CD4-positive, alpha-beta T cell treated with Interleukin-10 for 1 hour (primary cell): ENCODE measurements around the gene PELI3.

Experiments used
- DNase-seq: peaks from one replicate; pipeline ENCODE4 v3.0.0-alpha.2; 2020

Gene PELI3

DNA sequence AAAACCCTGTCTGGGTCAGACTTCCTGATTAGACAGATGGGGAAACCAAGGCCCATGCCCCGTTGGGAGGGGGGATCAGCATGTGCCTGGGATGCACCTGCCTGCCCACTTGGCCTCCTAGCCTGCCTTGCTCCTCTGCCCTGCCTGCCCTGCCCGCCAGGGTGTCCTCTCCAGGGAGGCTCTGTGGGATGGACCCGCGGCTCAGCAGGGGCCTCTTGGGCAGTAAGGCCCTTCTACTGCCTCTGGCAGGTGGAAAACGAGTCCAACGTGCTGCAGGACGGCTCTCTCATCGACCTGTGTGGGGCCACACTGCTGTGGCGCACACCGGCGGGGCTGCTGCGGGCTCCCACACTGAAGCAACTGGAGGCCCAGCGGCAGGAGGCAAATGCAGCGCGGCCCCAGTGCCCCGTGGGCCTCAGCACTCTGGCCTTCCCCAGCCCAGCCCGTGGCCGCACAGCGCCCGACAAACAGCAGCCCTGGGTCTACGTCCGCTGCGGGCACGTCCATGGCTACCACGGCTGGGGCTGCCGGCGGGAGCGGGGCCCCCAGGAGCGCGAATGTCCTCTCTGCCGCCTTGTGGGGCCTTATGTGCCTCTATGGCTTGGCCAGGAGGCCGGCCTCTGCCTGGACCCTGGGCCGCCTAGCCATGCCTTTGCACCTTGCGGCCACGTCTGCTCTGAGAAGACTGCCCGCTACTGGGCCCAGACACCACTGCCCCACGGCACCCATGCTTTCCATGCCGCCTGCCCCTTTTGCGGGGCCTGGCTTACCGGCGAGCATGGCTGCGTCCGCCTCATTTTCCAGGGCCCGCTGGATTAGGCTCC lies 8.9 kb downstream of the PELI3 start:
- DNase-seq: no peak

DNA sequence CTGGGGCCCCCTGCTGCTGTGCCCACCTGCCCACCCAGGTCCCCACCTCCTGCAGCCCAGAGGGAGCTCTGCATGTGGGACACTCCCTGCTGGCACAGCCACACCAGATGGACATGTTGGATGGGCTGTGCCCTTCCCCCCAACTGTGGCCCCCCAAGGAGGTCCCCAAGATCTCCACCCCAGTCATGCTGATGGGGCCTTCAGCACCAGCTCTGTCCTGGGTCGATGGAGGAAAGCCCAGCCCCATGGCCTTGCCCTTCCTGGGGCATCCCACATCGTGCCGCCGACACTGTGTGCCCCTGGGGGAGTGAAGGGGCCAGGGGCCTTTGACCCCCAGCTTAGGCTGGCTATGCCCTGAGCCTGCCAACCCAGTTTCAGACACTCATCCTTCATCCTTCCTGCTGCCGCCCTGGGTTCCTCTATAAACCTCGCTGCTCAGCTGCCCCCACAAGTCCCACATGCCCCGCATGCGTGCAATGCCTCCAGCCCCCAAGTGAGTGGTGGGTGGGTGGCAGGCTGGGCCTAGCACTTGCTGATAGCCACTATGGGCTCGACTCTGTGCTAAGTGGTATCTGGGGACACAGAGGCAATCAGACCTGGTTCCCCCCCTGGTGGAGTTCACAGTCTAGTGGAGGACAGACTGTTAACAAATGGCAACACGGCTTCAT lies 9.6 kb downstream of the PELI3 start:
- no peak for DNase-seq

DNA sequence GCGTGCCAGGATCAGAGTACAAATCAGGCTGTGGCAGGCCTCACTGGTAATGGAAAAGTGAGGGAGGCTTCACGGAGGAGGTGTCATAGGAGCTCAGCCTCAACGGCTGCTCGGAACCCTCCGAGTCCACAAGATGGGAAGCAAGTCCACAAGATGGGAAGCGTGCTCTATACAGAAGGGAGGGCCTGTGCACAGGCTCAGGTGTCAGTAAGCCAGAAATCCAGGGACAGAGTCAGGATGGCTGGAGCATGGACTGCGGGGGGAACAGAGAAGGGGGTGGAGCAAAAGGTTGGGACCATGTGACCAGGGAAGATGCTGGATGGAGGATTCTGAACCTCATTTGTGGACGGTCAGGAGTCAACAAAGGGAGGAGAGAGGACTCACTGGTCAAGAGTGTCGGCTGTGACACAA lies 10.1 kb downstream of the PELI3 start:
- DNase-seq: no peak

DNA sequence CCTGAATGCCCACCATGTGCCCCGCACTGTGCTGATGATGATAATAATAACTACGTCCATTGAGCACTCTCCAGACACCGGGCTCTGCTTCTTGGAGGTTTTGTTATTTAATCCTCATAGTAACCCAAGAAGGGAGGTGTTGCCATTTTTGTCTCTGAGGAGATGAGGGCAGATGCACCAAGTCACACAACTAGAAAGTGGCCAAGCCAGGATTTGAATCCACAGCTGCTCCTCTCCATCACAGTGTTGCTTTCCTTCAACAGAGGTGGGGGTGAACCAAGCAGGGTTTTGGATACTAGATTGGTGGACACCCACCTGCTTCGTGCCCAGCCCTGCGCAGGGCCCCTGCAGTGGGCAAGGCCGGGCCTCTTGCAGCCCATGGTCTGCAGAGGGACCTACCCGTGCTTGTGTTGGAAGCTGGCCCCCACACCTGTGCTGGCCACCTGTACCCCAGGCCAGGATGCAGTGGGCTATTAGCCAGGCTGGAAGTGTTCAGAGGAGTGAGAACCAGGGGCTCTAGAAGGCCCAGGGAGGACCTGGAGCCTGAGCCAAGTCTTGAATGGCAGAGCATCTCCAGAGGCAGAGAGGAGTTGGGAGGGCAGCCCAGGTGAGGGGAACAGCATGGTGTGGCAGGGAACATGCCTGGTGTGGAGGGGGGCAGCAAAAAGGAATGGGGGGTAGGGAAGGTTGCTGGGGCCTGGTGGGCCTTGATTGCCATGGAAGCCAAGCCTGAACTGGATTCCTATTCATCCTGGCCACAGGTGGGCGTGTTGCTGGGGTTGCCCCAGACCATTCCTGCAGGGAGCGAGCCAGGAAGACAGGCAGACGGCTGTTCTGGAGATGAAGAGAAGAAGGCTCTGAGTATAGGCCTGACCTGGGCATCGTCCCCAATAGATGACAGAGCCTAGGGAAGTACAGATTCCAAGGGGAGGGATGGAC lies 10.8 kb downstream of the PELI3 start:
- DNase-seq: no peak

DNA sequence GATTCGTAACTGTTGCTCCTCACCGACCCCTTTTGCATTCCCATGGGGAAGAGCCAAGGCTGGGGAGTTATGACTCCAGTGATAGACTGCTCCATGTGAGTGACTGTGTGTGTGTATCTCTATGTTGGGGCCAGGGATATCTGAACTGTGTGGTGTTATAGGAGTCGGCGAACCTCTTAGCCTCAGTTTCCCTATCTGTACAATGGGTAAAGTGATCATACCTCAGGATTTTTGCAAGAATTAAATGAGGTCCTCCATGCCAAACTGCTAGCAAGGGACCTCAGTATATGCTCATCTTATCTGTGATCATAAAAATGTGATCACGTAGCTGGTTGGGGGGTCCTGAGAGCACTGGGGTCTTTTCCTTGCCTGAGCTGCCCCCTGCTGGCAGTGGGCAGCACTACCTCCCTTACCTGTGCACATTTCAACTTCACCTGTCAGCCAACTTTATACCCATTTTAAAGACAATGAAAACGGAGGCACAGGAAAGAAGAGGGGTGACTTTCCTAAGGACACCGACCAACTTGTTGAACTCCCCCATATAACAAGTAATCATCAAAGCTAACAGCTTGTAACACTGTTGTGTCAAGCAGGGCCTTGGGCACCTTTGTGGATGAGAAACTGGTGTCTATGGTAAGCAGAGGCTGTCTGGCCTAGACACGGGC lies 12.2 kb downstream of the PELI3 start:
- DNase-seq: peak; percentile 52

DNA sequence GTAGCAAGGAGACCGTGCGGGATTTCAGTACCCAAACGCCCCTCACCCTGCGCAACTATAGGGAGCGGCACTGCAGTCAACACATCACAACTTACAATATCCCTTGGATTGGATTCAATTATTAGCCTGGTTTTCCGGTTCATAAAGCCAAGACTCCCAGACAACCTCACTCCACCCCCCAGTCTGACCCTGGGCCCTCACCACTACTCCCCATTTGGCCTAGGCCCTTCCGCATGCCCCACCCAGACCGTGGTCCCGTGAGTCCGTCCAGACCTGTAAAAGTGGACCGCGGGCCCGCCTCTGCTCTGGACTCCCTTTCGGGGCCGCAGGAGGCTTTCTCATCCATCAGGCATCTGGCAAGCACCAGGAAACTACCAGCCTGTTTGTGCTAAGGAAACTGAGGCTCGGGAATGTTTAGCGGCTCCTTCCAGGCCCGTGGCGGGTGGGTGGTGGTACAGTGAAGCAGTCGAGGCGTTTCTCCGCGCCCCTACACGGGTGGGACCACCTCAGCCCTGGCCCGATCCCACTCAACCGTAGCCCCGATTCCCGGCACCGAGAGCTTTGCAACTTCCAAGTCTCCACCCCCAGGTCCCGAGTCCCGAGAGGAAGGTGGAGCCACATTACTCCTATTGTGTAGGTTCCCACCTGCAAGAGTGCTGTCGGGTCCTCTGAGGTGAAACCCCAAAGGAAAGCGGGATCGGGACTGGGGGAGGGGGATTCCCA lies 12.8 kb downstream of the PELI3 start:
- no peak for DNase-seq

DNA sequence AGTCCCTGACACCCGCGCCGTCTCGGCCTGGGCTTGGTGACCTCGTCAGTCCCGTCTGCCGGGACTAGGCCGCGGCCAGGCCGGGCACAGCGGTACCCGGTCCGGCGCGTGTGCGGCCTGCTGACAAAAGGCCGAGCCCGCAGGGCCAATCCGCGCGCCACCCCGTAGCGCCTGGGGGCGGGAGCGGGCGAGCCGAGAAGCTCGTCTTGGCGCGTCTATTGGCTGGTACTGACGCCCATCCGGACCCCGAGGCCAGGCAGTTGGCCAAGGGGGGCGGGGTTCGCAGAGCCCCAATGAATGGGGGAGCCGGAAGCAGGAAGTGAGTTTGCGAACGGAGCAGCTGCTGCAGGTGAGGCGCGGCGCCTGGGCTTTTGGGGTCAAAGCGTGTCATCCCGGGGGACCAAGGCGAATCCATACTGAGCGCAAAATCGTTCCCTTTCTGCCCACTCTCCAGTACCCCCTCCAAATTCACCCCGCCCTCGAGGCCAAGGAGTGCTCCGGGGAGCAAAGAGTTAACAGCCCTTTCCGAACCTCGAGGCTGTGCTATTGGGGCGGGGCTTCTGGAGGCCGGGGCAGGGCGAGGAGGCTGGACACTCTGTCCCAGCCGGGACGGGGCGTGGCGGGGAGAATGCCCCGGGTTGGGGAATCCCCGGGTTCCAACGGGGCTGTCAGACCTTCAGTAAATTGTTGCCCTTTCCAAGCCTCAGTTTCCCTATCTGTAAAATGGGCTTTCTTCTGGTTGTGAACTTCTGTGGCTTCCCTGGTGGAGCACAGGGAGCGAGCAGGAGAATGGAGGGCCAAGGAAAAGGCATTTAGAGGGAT lies 13.6 kb downstream of the PELI3 start, which contains the start of gene DPP3:
DPP3 (plus strand) TSS at position 318 of the 822 bp plus-strand sequence. CDS start 1,767 bp downstream, outside the sequence.
- peak; percentile 95 for DNase-seq

DNA sequence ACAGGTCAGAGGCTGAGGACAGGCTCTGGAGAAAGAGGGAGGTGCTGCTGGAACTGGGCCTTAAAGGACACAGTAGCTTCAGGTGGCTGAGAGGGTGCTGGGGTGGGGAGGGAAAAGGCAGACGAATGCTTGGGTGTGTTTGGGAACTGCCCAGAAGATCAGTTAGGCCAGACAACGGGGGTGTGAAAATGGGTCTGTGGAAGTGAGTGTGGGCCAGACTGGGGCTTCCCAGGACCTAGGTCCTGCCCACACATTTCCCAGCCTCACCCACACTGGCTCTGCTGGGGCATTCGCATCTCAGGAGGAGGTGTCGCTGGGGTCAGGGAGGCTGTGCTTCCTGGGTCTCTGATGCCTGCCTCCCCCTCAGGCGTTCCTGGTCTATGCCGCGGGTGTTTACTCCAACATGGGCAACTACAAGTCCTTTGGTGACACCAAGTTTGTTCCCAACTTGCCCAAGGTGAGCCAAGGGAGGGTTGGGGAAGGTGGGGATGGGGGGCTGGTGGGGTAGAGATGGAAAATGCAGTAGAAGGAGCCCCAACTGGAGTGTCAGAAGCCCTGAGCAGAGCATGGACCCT lies 18.2 kb downstream of the PELI3 start:
- no peak for DNase-seq

DNA sequence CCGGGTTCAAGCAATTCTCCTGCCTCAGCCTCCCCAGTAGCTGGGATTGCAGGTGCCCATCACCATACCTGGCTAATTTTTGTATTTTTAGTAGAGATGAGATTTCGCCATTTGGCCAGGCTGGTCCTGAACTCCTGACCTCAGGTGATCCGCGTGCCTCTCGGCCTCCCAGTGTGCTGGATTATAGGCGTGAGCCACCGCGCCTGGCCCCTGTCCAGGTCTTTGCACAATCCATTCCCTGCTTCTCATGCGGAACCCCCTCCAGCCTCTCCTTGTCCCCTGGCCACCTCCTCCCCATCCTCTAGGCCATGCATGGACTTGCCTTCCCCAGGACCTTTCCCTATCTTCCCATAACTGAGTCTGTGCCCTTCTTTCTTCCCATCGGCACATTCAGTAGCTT lies 22.3 kb downstream of the PELI3 start:
- no peak for DNase-seq

DNA sequence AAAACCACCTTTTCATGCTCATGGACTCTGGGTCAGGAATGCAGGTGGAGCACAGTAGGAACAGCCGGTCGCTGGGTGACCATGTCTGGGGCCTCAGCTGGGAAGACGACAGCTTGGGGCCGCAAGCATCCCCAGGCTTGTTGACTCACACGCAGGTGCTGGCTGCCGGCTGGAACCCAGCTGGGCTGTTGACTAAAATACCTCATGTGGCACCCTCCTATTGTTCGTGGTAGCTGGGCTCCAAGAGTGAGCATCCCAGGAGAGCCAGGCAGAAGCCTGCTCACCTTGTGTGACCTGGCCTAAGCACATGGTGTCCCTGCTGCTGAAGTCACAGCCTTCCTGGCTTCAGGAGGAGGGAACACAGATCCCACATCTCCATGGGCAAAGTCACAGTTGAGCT lies 22.9 kb downstream of the PELI3 start:
- DNase-seq: no peak

DNA sequence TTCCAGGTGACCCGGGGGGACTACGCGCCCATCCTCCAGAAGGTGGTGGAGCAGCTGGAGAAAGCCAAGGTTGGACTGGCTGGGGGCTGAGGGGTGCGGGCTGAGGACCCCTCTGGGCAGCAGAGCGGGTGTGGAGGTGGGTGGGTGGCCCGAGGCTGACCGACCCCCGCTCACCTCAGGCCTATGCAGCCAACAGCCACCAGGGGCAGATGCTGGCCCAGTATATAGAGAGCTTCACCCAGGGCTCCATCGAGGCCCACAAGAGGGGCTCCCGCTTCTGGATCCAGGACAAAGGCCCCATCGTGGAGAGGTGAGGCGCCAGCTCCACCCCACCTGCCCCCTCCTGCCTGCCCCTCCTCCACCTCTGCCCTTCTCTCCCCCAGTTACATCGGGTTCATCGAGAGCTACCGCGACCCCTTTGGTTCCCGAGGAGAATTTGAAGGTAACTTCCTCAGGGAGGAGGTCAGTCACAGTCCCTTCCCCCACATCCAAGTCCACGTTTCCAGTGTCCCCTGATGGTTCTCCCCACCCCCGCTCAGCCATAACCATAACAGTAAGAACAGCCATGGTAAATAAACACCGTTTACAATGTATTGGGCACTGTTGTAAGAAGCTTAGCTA lies 24.7 kb downstream of the PELI3 start:
- no peak for DNase-seq

DNA sequence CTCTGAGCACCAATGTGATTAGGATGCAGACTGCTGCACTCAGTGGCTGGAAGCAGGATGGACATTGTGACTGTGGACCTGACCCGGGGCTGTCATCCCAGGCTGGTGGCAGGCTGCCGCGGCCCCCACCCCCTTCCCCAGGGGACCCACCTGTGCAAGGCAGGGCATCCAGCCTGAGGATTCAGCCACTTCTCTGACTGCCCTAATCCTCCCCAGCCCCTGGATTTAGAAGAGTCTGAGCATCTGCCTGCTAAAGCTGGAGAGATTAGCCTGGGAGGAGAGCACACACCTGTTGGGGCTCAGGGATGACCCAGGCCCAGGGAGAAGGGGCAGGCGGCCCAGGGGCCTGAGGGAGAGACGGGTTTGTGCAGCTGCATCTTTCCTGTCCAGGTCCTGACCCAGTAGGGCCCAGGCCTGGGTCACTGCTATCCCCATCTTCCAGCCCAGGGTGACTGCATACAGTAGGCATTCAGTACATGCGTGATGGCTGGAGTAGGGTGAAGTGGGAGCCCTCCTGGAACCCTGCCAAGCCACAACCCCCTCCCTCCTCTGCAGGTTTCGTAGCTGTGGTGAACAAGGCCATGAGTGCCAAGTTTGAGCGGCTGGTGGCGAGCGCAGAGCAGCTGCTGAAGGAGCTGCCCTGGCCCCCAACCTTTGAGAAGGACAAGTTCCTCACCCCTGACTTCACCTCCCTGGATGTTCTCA lies 25.6 kb downstream of the PELI3 start:
- no peak for DNase-seq

DNA sequence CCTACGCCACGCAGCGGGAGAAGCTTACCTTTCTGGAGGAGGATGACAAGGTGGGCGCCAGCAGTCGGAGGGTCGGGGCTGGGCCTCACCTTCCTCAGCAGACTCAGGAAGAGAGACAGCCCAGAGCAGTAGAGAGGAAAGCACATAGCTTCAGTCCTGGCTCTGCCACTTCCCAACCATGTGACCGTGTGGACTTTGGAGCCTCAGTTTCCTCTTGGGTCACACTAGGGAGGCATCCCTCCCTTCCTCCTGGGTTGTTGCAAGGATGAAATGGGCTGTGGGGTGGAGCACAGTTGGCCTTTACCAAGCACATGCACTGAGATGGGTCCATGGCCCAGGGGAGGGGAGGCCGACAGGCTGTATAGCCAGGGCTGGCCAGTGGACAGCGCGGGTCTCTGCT lies 26.4 kb downstream of the PELI3 start:
- DNase-seq: no peak

DNA sequence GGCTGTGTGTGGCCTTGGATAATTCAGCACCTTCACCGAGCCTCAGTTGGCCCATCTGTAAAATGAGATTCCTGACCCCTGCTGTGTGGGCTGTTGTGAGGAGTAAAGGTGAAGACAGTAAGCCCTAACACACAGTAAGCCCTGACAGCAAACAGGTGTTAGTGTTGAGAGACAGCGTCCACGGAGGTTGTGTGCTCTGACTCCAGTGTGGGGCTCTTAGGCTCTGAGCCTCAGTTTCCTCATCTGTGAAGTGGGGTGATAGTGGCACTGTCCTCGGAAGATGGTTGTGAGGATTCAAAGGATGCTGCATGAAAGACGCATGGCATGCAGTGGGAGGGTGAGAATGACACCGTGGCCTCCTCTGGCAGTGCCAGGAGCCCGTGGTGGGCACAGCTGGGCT lies 27.8 kb downstream of the PELI3 start:
- no peak for DNase-seq

DNA sequence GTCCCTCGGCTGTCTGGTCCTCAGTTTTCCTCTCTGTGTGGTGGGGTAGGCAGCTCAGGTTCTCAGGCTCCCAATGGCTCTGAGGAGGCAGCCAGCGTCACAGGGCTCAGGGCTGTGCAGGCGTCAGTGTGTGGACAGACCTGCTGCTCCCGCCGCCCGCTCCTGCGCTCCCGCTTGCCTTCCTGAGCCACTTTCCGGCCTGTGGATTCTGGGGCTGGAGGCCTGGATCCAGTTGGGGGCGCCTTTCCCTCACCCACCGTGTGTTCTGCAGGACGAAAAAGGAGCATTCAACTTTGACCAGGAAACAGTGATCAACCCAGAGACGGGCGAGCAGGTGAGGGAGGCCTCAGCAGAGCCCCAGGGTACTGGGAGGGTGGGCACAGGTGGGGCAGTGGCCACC lies 28.2 kb downstream of the PELI3 start:
- no peak for DNase-seq

DNA sequence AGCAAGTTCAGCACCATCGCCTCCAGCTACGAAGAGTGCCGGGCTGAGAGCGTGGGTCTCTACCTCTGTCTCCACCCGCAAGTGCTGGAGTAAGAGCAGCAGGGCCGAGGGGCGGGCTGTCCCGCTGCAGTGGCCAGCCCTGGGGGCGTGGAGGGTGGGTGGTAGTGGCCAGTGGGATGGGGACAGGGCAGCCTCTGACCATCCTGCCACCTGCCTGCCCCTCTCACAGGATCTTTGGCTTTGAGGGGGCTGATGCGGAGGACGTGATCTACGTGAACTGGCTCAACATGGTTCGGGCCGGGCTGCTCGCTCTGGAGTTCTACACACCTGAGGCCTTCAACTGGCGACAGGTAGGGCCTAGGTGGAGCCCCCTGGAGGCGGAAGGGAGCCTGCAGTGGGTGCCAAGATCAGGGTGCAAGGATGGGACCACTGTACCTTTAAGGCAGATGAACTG lies 28.7 kb downstream of the PELI3 start:
- DNase-seq: no peak

DNA sequence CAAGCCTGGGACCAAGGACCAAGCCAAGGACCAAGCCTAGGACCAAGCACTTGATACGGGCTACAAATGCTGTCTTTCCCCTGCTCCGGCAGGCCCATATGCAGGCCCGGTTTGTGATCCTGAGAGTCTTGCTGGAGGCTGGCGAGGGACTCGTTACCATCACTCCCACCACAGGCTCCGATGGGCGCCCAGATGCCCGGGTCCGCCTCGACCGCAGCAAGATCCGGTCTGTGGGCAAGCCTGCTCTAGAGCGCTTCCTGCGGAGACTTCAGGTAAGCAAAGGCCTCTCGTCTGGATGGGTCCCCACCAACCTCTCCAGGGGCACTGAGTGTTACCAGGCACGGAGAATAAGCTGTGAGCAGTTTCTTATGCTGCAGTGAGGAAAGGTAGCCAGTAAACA lies 30.5 kb downstream of the PELI3 start:
- DNase-seq: no peak

DNA sequence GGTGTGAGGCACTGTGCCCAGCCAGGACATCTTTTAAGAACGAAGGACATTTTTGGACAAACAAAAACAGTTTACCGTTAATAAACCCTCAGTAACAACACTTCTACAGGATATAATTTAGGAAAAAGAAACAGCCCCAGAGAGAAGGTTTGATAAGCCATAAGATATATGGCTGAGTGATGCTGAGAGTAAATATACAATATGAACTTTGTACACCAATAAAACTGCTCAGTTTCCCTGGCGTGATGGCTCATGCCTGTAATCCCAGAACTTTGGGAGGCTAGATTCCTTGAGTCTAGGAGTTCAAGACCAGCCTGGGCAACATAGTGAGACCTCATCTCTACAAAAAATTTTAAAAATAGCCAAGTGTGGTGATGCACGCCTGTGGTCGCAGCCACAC lies 31.8 kb downstream of the PELI3 start:
- DNase-seq: no peak

DNA sequence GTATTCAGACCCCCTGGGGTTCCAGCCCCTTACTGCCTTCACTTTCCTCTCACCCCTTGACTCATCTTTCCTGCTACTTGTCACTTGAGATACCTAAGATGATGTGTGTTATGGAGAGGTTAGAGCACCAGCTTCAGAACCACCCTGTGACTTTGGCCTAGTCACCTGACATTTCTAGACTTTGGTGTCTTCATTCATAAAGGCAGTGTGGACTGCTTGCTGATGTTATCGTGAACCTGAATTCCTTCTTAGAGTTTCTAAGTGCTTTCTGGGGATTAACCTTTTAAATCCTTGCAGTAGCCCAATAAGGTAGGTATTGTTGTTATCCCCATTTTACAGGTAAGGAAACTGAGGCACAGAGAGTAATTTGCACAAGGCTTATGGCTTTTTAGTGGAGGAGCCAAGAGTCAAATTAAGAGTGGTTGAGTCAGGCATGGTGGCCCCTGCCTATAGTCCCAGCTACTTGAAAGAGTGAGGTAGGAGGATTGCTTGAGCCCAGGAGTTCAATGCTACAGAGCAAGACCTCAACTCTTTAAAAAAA lies 38.6 kb downstream of the PELI3 start:
- no peak for DNase-seq
